Uterus (tissue), 2 donors: ENCODE measurements around the gene CHMP6.

Source experiments
- POLR2A ChIP-seq, 2 donors: fragments of 450-650 bp; IDR thresholded peaks; one replicate each; pipeline ENCODE4 v1.6.1; 2016; ENCODE audit warnings: antibody characterized with exemption in 2 of 2, mild to moderate bottlenecking in 1 of 2, moderate library complexity in 1 of 2
- TF ChIP-seq, protein P1 (sequence below), 4 experiments: fragments of 200-600 bp in 2 of 4; fragments of 450-650 bp in 2 of 4; sonication (generic) in 2 of 4; IDR thresholded peaks; one replicate each; pipeline ENCODE4 v1.5.1; 2016 to 2019; ENCODE audit warnings: antibody characterized with exemption in 4 of 4, mild to moderate bottlenecking in 2 of 4, moderate library complexity in 1 of 4

DNA sequence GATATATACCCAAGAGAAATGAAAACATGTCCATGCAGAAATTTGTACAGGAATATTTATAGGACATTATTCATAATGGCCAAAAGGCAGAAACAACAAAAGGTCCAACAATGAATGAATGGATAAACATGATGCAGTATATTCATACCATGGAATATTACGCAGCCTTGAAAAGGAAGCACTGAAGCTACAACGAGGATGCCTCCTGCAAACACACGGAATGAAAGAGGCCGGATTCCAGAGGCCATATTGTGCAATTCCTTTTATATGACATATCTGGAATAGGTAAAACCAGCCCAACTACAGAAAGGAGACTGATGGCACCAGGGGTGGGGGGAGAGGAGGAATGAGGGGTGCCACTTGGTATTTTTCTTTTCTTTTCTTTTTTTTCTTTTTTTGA is 14.5 kb upstream of the CHMP6 start:
- TF ChIP-seq, protein P1, sequence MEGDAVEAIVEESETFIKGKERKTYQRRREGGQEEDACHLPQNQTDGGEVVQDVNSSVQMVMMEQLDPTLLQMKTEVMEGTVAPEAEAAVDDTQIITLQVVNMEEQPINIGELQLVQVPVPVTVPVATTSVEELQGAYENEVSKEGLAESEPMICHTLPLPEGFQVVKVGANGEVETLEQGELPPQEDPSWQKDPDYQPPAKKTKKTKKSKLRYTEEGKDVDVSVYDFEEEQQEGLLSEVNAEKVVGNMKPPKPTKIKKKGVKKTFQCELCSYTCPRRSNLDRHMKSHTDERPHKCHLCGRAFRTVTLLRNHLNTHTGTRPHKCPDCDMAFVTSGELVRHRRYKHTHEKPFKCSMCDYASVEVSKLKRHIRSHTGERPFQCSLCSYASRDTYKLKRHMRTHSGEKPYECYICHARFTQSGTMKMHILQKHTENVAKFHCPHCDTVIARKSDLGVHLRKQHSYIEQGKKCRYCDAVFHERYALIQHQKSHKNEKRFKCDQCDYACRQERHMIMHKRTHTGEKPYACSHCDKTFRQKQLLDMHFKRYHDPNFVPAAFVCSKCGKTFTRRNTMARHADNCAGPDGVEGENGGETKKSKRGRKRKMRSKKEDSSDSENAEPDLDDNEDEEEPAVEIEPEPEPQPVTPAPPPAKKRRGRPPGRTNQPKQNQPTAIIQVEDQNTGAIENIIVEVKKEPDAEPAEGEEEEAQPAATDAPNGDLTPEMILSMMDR (IDR thresholded peaks at IDR 0.05), result no peak
- TF ChIP-seq POLR2A (IDR thresholded peaks at IDR 0.05), result no peak
